Epithelial cell of esophagus (primary cell): Measurements from ENCODE around the gene SKP1.

ENCODE experiments used
- DNase-seq: peaks from one replicate; pipeline ENCODE4 v3.0.0; 2010; ENCODE audit warnings: low read depth
- H3K4me3 ChIP-seq: 2 replicates; pipeline ENCODE4 v1.5.1; 2011; ENCODE audit warnings: mild to moderate bottlenecking, low read length, control low read depth
- CTCF ChIP-seq: IDR thresholded peaks from 2 replicates; pipeline ENCODE4 v1.5.1; 2011; ENCODE audit warnings: low read depth, mild to moderate bottlenecking, low read length, control low read depth, inconsistent platforms; ENCODE audit not compliant: insufficient read depth; ENCODE audit errors: missing control alignments

SKP1 gene

DNA sequence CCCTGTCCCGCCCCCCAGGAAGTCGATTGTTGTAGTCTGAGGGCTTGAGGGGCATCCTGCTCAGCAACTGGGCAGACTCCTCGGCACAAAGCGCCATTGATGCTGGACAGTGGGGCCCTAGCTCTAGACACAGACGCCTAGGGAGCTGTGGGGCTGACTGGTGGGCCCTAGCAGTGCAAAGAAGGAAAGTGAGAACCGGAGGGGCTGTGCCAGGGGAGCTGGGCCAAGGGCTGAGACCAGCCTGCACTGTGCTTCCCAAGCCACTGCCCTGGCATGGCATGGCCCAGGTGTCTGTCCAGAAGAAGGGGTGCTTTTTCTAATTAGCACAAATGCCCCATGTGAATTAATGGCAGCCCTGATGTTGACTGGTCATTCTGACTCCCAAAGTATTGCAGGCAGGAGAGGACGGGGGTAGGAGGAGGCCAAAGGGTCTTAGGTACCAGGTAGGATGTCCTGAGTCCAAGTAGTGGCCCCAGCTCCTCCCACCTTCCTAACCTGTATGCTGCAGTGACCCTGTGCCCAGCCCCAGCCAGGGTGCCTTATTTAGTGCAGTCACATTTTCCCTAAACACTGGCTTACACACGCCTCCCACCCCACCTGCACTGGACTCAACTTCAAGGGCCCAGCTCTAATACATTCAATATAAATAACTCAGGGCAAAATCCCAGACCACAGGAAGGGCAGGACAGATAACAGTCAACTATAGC, 46.4 kb downstream of the SKP1 start:
- no peak for DNase-seq
- no peak for TF ChIP-seq CTCF
- no peak overlapping the region for H3K4me3 ChIP-seq

DNA sequence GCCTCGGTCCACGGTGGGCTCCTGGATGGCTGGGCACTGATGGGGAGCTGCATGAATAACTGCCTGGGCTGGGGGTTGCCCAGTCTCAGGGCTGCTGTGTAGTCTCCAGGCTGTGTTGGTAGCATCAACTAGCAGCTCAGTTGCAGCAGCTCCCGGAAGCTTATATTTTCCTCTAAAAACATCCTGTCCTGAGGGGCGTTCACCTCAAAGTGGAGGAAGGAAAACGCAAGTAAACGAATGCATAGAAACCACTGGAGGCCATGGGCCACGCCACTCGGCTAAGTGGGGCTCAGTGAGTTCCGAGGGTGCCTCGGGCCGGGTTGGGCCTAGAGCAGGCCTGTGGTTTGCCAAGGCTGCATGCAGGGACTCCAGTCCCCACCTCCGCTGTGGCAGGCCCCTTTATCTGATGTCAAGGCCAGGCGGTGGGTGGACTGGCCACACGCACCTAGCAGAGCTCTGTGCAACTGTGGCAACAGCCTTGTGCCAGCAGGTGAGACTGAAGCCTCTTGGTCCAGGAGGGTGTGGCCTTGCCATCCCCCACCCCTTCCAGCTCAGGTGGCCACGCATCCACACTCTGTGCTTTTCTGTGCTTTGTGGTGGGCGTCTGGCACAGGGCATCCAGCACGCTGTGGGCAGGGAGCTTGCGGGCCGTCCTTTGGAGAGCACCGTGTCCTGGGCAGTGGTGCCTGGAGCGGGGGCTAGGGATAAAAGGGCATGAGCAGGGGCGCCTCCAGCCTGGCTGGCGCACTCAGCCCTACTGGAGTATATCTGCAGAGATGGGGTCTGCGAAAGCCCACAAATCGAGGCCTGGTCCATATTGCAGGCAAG, 47.1 kb downstream of the SKP1 start:
- no peak overlapping the region for H3K4me3 ChIP-seq
- TF ChIP-seq CTCF = no peak
- no peak for DNase-seq

- no peak overlapping the region for H3K4me3 ChIP-seq
- TF ChIP-seq CTCF = no peak
- no peak for DNase-seq
These were observed 48.1 kb downstream of the SKP1 start for GRCh38 chr5:134128648-134128995.

GRCh38 chr5:134127988-134128647, 48.6 kb downstream of the SKP1 start:
- H3K4me3 ChIP-seq = no peak overlapping the region

DNA sequence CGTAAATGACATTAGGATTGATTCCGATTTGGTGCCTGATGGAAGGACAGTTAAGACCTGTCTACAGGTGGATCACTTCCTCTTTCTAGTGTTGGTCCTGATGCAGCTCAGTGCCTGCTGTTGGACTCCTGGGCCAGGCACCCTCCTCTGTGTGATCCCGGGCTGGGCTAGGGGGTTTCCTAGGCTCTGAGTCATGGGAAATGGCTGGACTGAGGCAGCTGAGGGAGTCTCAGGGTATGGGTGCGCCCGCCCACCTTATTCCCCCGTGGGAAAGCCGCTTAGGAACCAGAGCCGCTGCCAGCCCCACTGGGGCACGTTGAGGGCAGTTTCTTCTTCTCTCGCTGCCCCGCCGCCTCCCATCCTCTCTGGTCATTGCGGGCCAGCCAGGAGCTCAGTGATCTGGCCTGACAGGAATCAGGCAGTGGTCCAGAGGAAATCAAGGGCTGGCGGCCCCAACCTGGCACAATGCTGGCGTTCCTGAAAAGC, 49.3 kb downstream of the SKP1 start:
- peak; percentile 49 for DNase-seq
- no peak for TF ChIP-seq CTCF
- H3K4me3 ChIP-seq = no peak overlapping the region

More at GRCh38 chr5:134127988-134128647, 48.6 kb downstream of the SKP1 start:
- no peak for DNase-seq
- TF ChIP-seq CTCF = no peak

- no peak overlapping the region for H3K4me3 ChIP-seq
- no peak for TF ChIP-seq CTCF
- DNase-seq = peak; percentile 39
These were observed 51.4 kb downstream of the SKP1 start for GRCh38 chr5:134125039-134126015.
